Neural progenitor cell (in vitro differentiated cells): ENCODE measurements around the gene SLIT1. TPM values are rescaled to one million over a fixed set of nuclear protein-coding genes. Genes with fewer than 3 reads are reported as not detected.

Experiments used
- DNase-seq: peaks from one replicate; pipeline ENCODE4 v3.0.0-alpha.2; 2016; ENCODE audit warnings: low spot score
- H2AFZ ChIP-seq: fragments of 200-600 bp; sonication (generic); replicated peaks from 2 replicates; pipeline ENCODE4 v1.6.1; 2016; ENCODE audit warnings: antibody characterized with exemption
- H3F3A ChIP-seq: fragments of 200-600 bp; sonication (generic); 2 replicates; pipeline ENCODE4 v1.6.1; 2016; ENCODE audit warnings: antibody characterized with exemption, low read depth
- H3K27ac ChIP-seq: fragments of 200-600 bp; sonication (generic); 2 replicates; pipeline ENCODE4 v1.5.1; 2016; ENCODE audit warnings: mild to moderate bottlenecking
- H3K27me3 ChIP-seq: fragments of 200-600 bp; sonication (generic); 2 replicates; pipeline ENCODE4 v1.6.1; 2016; ENCODE audit warnings: mild to moderate bottlenecking, moderate library complexity
- H3K36me3 ChIP-seq: fragments of 200-600 bp; sonication (generic); 2 replicates; pipeline ENCODE4 v1.5.1; 2016
- H3K4me1 ChIP-seq: fragments of 200-600 bp; sonication (generic); 2 replicates; pipeline ENCODE4 v1.6.1; 2016; ENCODE audit warnings: mixed run types
- H3K4me2 ChIP-seq: fragments of 200-600 bp; sonication (generic); 2 replicates; pipeline ENCODE4 v1.6.1; 2016
- H3K4me3 ChIP-seq: fragments of 200-600 bp; sonication (generic); 2 replicates; pipeline ENCODE4 v1.5.1; 2016
- H3K79me2 ChIP-seq: fragments of 200-600 bp; sonication (generic); 2 replicates; pipeline ENCODE4 v1.6.1; 2016; ENCODE audit warnings: low read depth
- H3K9ac ChIP-seq: fragments of 200-600 bp; sonication (generic); 2 replicates; pipeline ENCODE4 v1.6.1; 2016
- H3K9me3 ChIP-seq: fragments of 200-600 bp; sonication (generic); 2 replicates; pipeline ENCODE4 v1.5.1; 2016; ENCODE audit warnings: low read depth
- H4K20me1 ChIP-seq: fragments of 200-600 bp; sonication (generic); 2 replicates; pipeline ENCODE4 v1.6.1; 2016; ENCODE audit warnings: low read depth
- H3K27ac Mint-ChIP-seq: 3 replicates; pipeline ENCODE4 v1.8.0; 2021; ENCODE audit warnings: mixed read lengths
- H3K27me3 Mint-ChIP-seq: 2 replicates; pipeline ENCODE4 v1.8.0; 2022; ENCODE audit warnings: low read depth, mild to moderate bottlenecking, inconsistent platforms, moderate library complexity, mixed read lengths; ENCODE audit not compliant: insufficient read depth
- H3K36me3 Mint-ChIP-seq: 3 replicates; pipeline ENCODE4 v1.8.0; 2021; ENCODE audit warnings: mixed read lengths
- H3K4me1 Mint-ChIP-seq: 3 replicates; pipeline ENCODE4 v1.8.0; 2021; ENCODE audit warnings: mixed read lengths
- H3K4me3 Mint-ChIP-seq: 3 replicates; pipeline ENCODE4 v1.8.0; 2021; ENCODE audit warnings: mild to moderate bottlenecking, moderate library complexity, mixed read lengths
- H3K9me3 Mint-ChIP-seq: 3 replicates; pipeline ENCODE4 v1.8.0; 2020; ENCODE audit warnings: mixed read lengths
- CTCF ChIP-seq: fragments of 200-600 bp; sonication (generic); IDR thresholded peaks from 2 replicates; pipeline ENCODE4 v1.5.1; 2017; ENCODE audit warnings: antibody characterized with exemption, mild to moderate bottlenecking
- EZH2 ChIP-seq: fragments of 200-600 bp; sonication (generic); IDR thresholded peaks from 2 replicates; pipeline ENCODE4 v1.6.1; 2017; ENCODE audit warnings: antibody characterized with exemption, mild to moderate bottlenecking, moderate library complexity
- EZH2phosphoT487 ChIP-seq: fragments of 200-600 bp; sonication (generic); IDR thresholded peaks from 2 replicates; pipeline ENCODE4 v1.6.1; 2017; ENCODE audit warnings: antibody characterized with exemption
- total RNA-seq: library from RNA; depleted of rRNA; stranded (reverse); fragments of >200 nt; gene quantifications from 2 replicates; pipeline ENCODE4 v1.2.3, GENCODE V29; 2015; ENCODE audit warnings: low replicate concordance

Gene SLIT1
- total RNA-seq, 1 donor from 2014 or later, result 0.92 TPM

- no peak overlapping the region for H3K4me3 Mint-ChIP-seq
- H3K27me3 ChIP-seq, result no peaks in the 10 kb centered on the region
- no peak overlapping the region for H3K27ac ChIP-seq
- H3K4me3 ChIP-seq, result no peak overlapping the region
- no peak for DNase-seq
- H3K4me2 ChIP-seq, result no peak overlapping the region
- H4K20me1 ChIP-seq, result peaks cover 3% of the 10 kb centered on the region
- peaks cover 7% of the 10 kb centered on the region for H3F3A ChIP-seq
- no peaks in the 10 kb centered on the region for H3K9me3 Mint-ChIP-seq
- H3K9ac ChIP-seq, result no peak overlapping the region
- peaks cover 19% of the 10 kb centered on the region for H3K36me3 Mint-ChIP-seq
- H3K27me3 Mint-ChIP-seq, result peaks cover 4% of the 10 kb centered on the region
- H2AFZ ChIP-seq, result no peak overlapping the region
- H3K27ac Mint-ChIP-seq, result no peak overlapping the region
- TF ChIP-seq CTCF, result no peak
- TF ChIP-seq EZH2, result no peak
- TF ChIP-seq EZH2phosphoT487, result no peak
- no peaks in the 10 kb centered on the region for H3K4me1 ChIP-seq
- no peaks in the 10 kb centered on the region for H3K79me2 ChIP-seq
- no peaks in the 10 kb centered on the region for H3K4me1 Mint-ChIP-seq
- H3K9me3 ChIP-seq, result no peaks in the 10 kb centered on the region
- peaks cover 5% of the 10 kb centered on the region for H3K36me3 ChIP-seq
Measured at GRCh38 chr10:97230146-97230545, 44.4 kb upstream of the SLIT1 start.

GRCh38 chr10:97229322-97230015 is 43.7 kb upstream of the SLIT1 start:
- Histone ChIP-seq H3K36me3 (peaks cover 5% of the 10 kb centered on the region), H3K9me3 (no peaks in the 10 kb centered on the region), H3F3A (peaks cover under 1% of the 10 kb centered on the region), H2AFZ (no peak overlapping the region), H3K79me2 (no peaks in the 10 kb centered on the region), H3K27ac (no peak overlapping the region), H3K4me3 (no peak overlapping the region), H3K27me3 (no peaks in the 10 kb centered on the region), H3K4me1 (no peaks in the 10 kb centered on the region), H4K20me1 (no peaks in the 10 kb centered on the region), H3K4me2 (no peak overlapping the region), H3K9ac (no peak overlapping the region)
- Mint-ChIP-seq H3K36me3 (peaks cover 23% of the 10 kb centered on the region), H3K4me1 (no peaks in the 10 kb centered on the region), H3K27me3 (peaks cover 4% of the 10 kb centered on the region), H3K9me3 (no peaks in the 10 kb centered on the region), H3K4me3 (no peak overlapping the region), H3K27ac (no peak overlapping the region)
- DNase-seq, result no peak
- TF ChIP-seq EZH2phosphoT487 (no peak), CTCF (no peak), EZH2 (no peak)

- no peak for TF ChIP-seq EZH2phosphoT487
- no peak for TF ChIP-seq EZH2
- TF ChIP-seq CTCF, result no peak
- peaks cover 23% of the 10 kb centered on the region for H3K36me3 Mint-ChIP-seq
- Histone ChIP-seq H3F3A (no peaks in the 10 kb centered on the region), H4K20me1 (no peaks in the 10 kb centered on the region), H3K9me3 (no peaks in the 10 kb centered on the region), H3K27ac (no peak overlapping the region), H3K79me2 (no peaks in the 10 kb centered on the region), H3K4me1 (no peaks in the 10 kb centered on the region), H3K36me3 (peaks cover 5% of the 10 kb centered on the region), H3K4me2 (no peak overlapping the region), H3K27me3 (no peaks in the 10 kb centered on the region), H2AFZ (no peak overlapping the region), H3K4me3 (no peak overlapping the region), H3K9ac (no peak overlapping the region)
- no peak overlapping the region for H3K27ac Mint-ChIP-seq
- H3K4me1 Mint-ChIP-seq, result no peaks in the 10 kb centered on the region
- H3K4me3 Mint-ChIP-seq, result no peak overlapping the region
- no peaks in the 10 kb centered on the region for H3K9me3 Mint-ChIP-seq
- no peak for DNase-seq
- H3K27me3 Mint-ChIP-seq, result peaks cover 4% of the 10 kb centered on the region
Measured at GRCh38 chr10:97228775-97229157, 43.0 kb upstream of the SLIT1 start.
